GM19397 (cell line): ENCODE data around the gene NACA.
"Not testable (repeated sequence)": the region's sequence is repeated elsewhere in the genome, so short reads cannot be mapped to it uniquely, and the experiment has no call there.

ENCODE experiments used
- ATAC-seq: cut with Tn5 transposase; IDR thresholded peaks from one replicate; pipeline ENCODE4 v1.9.1; 2021; ENCODE audit warnings: mild to moderate bottlenecking, moderate library complexity; ENCODE audit not compliant: unreplicated experiment

NACA gene

GRCh38 chr12:56724972-56725722 is at the start of gene NACA:
TSS of gene NACA (minus strand) at chr12:56725299. CDS start at chr12:56724521, 778 bp downstream.
- ATAC-seq: peak; percentile 94

GRCh38 chr12:56773113-56773512 is 48.0 kb upstream of the NACA start:
- ATAC-seq: no peak

- ATAC-seq: no peak
Observed at GRCh38 chr12:56772625-56773024, 47.5 kb upstream of the NACA start.

GRCh38 chr12:56769868-56770267 is 44.8 kb upstream of the NACA start:
- ATAC-seq: no peak

GRCh38 chr12:56768424-56768823 is 43.3 kb upstream of the NACA start:
- no peak for ATAC-seq

GRCh38 chr12:56766535-56766934 is 41.4 kb upstream of the NACA start:
- ATAC-seq: peak; percentile 96

- ATAC-seq: no peak
Observed at GRCh38 chr12:56763753-56764657, 38.9 kb upstream of the NACA start.

GRCh38 chr12:56761812-56762211 is 36.7 kb upstream of the NACA start:
- ATAC-seq: no peak

GRCh38 chr12:56760460-56760859 is 35.4 kb upstream of the NACA start:
- ATAC-seq: no peak

GRCh38 chr12:56759263-56759908 is 34.3 kb upstream of the NACA start:
- no peak for ATAC-seq

- no peak for ATAC-seq
Observed at GRCh38 chr12:56758728-56759262, 33.7 kb upstream of the NACA start.

GRCh38 chr12:56757971-56758370 is 32.9 kb upstream of the NACA start:
- ATAC-seq: not testable (repeated sequence)

- no peak for ATAC-seq
Observed at GRCh38 chr12:56753566-56753965, 28.5 kb upstream of the NACA start.

- peak; percentile 81 for ATAC-seq
Observed at GRCh38 chr12:56751712-56752598, 26.9 kb upstream of the NACA start, which contains the start of gene PRIM1. TSS of gene PRIM1 (minus strand) at chr12:56752323. CDS start at chr12:56752298, 25 bp downstream.

GRCh38 chr12:56750596-56750995 is 25.5 kb upstream of the NACA start:
- ATAC-seq: not testable (repeated sequence)

GRCh38 chr12:56749853-56750252 is 24.8 kb upstream of the NACA start:
- no peak for ATAC-seq

GRCh38 chr12:56749359-56749758 is 24.3 kb upstream of the NACA start:
- ATAC-seq: no peak

- ATAC-seq: no peak
Observed at GRCh38 chr12:56728139-56728861, 3.2 kb upstream of the NACA start.

- not testable (repeated sequence) for ATAC-seq
Observed at GRCh38 chr12:56726196-56726675, 1.1 kb upstream of the NACA start.
